IgD-negative memory B cell (primary cell): ENCODE measurements around the gene TBXAS1. TPM values are rescaled to one million over a fixed set of nuclear protein-coding genes. Genes with fewer than 3 reads are reported as not detected.
A peak's percentile ranks its signal among the peaks of the same experiment; 100 is the strongest.
"Not testable (repeated sequence)": the region's sequence is repeated elsewhere in the genome, so short reads cannot be mapped to it uniquely, and the experiment has no call there.

Experiments
- H3K27ac Mint-ChIP-seq, 3 donors: one replicate each; pipeline ENCODE4 v1.8.0; 2020 to 2022; ENCODE audit warnings: mild to moderate bottlenecking in 3 of 3, mixed read lengths in 3 of 3, moderate library complexity in 1 of 3
- H3K27me3 Mint-ChIP-seq: one replicate; pipeline ENCODE4 v1.8.0; 2021; ENCODE audit warnings: mixed read lengths
- H3K36me3 Mint-ChIP-seq: one replicate; pipeline ENCODE4 v1.8.0; 2020; ENCODE audit warnings: mild to moderate bottlenecking, mixed read lengths
- H3K4me1 Mint-ChIP-seq, 3 donors: one replicate each; pipeline ENCODE4 v1.8.0; 2020 to 2022; ENCODE audit warnings: mixed read lengths in 3 of 3, mild to moderate bottlenecking in 1 of 3
- H3K4me3 Mint-ChIP-seq, 4 donors: one replicate each; pipeline ENCODE4 v1.8.0; 2020 to 2022; ENCODE audit warnings: mild to moderate bottlenecking in 4 of 4, mixed read lengths in 4 of 4, moderate library complexity in 3 of 4
- H3K9me3 Mint-ChIP-seq, 3 donors: one replicate each; pipeline ENCODE4 v1.8.0; 2020 to 2021; ENCODE audit warnings: mixed read lengths in 3 of 3, mild to moderate bottlenecking in 1 of 3
- polyA plus RNA-seq: library from polyadenylated mRNA; unstranded; fragments of 300-500 nt; fragmentation: Illumina TruSeq; gene quantifications from one replicate; pipeline ENCODE4 v1.2.3, GENCODE V29; 2021

Gene TBXAS1
- polyA plus RNA-seq, 1 donor from 2014 or later: 16.7 TPM

- Mint-ChIP-seq H3K36me3 (peaks cover 2% of the 10 kb centered on the region), H3K27me3 (no peaks in the 10 kb centered on the region), H3K4me3 (peak overlapping the region in 2 of 4 donors; percentile 34 to 83), H3K4me1 (peaks cover 7 to 22% (median 20%) of the 10 kb centered on the region in 3 donors), H3K27ac (peak overlapping the region; percentile 1 to 90 (median 25)), H3K9me3 (no peaks in the 10 kb centered on the region)
These were observed 87.0 kb downstream of the TBXAS1 start for GRCh38 chr7:139915864-139916716.

GRCh38 chr7:139916717-139917395 is 87.8 kb downstream of the TBXAS1 start:
- Mint-ChIP-seq H3K9me3 (no peaks in the 10 kb centered on the region), H3K27me3 (no peaks in the 10 kb centered on the region), H3K36me3 (peaks cover 2% of the 10 kb centered on the region), H3K4me1 (peaks cover 7 to 22% (median 20%) of the 10 kb centered on the region in 3 donors), H3K4me3 (peak overlapping the region in 3 of 4 donors; percentile 59 to 83 (median 68)), H3K27ac (peak overlapping the region; percentile 1 to 90 (median 60))

- Mint-ChIP-seq H3K4me1 (peaks cover 7 to 22% (median 20%) of the 10 kb centered on the region in 3 donors), H3K9me3 (no peaks in the 10 kb centered on the region), H3K36me3 (peaks cover 2% of the 10 kb centered on the region), H3K27me3 (no peaks in the 10 kb centered on the region), H3K4me3 (peak overlapping the region in 1 of 4 donors; percentile 28), H3K27ac (peak overlapping the region in 2 of 3 donors; percentile 64 to 94)
These were observed 88.8 kb downstream of the TBXAS1 start for GRCh38 chr7:139917851-139918250.

GRCh38 chr7:139918480-139918879 is 89.4 kb downstream of the TBXAS1 start:
- H3K4me3 Mint-ChIP-seq: peak overlapping the region in 1 of 4 donors; percentile 28
- H3K27me3 Mint-ChIP-seq: no peaks in the 10 kb centered on the region
- H3K36me3 Mint-ChIP-seq: peaks cover 2% of the 10 kb centered on the region
- H3K4me1 Mint-ChIP-seq: peaks cover 7 to 21% (median 20%) of the 10 kb centered on the region in 3 donors
- H3K27ac Mint-ChIP-seq: peak overlapping the region in 1 of 3 donors; percentile 44
- H3K9me3 Mint-ChIP-seq: no peaks in the 10 kb centered on the region

- Mint-ChIP-seq H3K4me3 (no peak overlapping the region), H3K36me3 (peaks cover 2% of the 10 kb centered on the region), H3K27ac (no peak overlapping the region), H3K9me3 (no peaks in the 10 kb centered on the region), H3K4me1 (peaks cover 0 to 5% (median 2%) of the 10 kb centered on the region in 3 donors), H3K27me3 (no peaks in the 10 kb centered on the region)
These were observed 94.0 kb downstream of the TBXAS1 start for GRCh38 chr7:139923090-139923489.

- H3K9me3 Mint-ChIP-seq: no peaks in the 10 kb centered on the region
- H3K27ac Mint-ChIP-seq: no peak overlapping the region
- peaks cover 0 to 3% (median 1%) of the 10 kb centered on the region in 3 donors for H3K4me1 Mint-ChIP-seq
- no peak overlapping the region for H3K4me3 Mint-ChIP-seq
- no peaks in the 10 kb centered on the region for H3K27me3 Mint-ChIP-seq
- peaks cover 4% of the 10 kb centered on the region for H3K36me3 Mint-ChIP-seq
These were observed 95.4 kb downstream of the TBXAS1 start for GRCh38 chr7:139924461-139924860.

- H3K4me3 Mint-ChIP-seq, H3K4me1 Mint-ChIP-seq, H3K36me3 Mint-ChIP-seq, H3K27ac Mint-ChIP-seq, H3K27me3 Mint-ChIP-seq, H3K9me3 Mint-ChIP-seq: not testable (repeated sequence)
These were observed 100.2 kb downstream of the TBXAS1 start for GRCh38 chr7:139929221-139929620.

GRCh38 chr7:139930286-139930965 is 101.4 kb downstream of the TBXAS1 start:
- Mint-ChIP-seq H3K27ac (peak overlapping the region in 1 of 3 donors; percentile 21), H3K36me3 (peaks cover 1% of the 10 kb centered on the region)

GRCh38 chr7:139931190-139931934 is 102.3 kb downstream of the TBXAS1 start:
- no peaks in the 10 kb centered on the region for H3K27me3 Mint-ChIP-seq
- no peak overlapping the region for H3K4me3 Mint-ChIP-seq
- no peak overlapping the region for H3K27ac Mint-ChIP-seq
- no peaks in the 10 kb centered on the region for H3K4me1 Mint-ChIP-seq
- H3K36me3 Mint-ChIP-seq: peaks cover 5% of the 10 kb centered on the region
- peaks cover 0 to 3% (median 0%) of the 10 kb centered on the region in 3 donors for H3K9me3 Mint-ChIP-seq

More at GRCh38 chr7:139930286-139930965, 101.4 kb downstream of the TBXAS1 start:
- peaks cover 0 to 3% (median 0%) of the 10 kb centered on the region in 3 donors for H3K9me3 Mint-ChIP-seq
- H3K27me3 Mint-ChIP-seq: no peaks in the 10 kb centered on the region
- no peak overlapping the region for H3K4me3 Mint-ChIP-seq
- no peaks in the 10 kb centered on the region for H3K4me1 Mint-ChIP-seq

GRCh38 chr7:139932531-139932930 is 103.5 kb downstream of the TBXAS1 start:
- Mint-ChIP-seq H3K36me3 (peaks cover 5% of the 10 kb centered on the region), H3K9me3 (peaks cover 0 to 3% (median 0%) of the 10 kb centered on the region in 3 donors)

GRCh38 chr7:139936760-139937310 is 107.8 kb downstream of the TBXAS1 start:
- no peaks in the 10 kb centered on the region for H3K9me3 Mint-ChIP-seq
- H3K27me3 Mint-ChIP-seq: no peaks in the 10 kb centered on the region
- peaks cover 5 to 14% (median 10%) of the 10 kb centered on the region in 3 donors for H3K4me1 Mint-ChIP-seq
- peak overlapping the region in 2 of 3 donors; percentile 3 to 27 for H3K27ac Mint-ChIP-seq
- H3K4me3 Mint-ChIP-seq: no peak overlapping the region
- H3K36me3 Mint-ChIP-seq: peaks cover 9% of the 10 kb centered on the region

More at GRCh38 chr7:139932531-139932930, 103.5 kb downstream of the TBXAS1 start:
- Mint-ChIP-seq H3K27ac (peak overlapping the region in 1 of 3 donors; percentile 15), H3K4me1 (peaks cover 3 to 4% (median 4%) of the 10 kb centered on the region in 3 donors), H3K4me3 (peak overlapping the region in 1 of 4 donors; percentile 39), H3K27me3 (no peaks in the 10 kb centered on the region)

GRCh38 chr7:139937715-139938114 is 108.7 kb downstream of the TBXAS1 start:
- H3K27me3 Mint-ChIP-seq: no peaks in the 10 kb centered on the region
- H3K27ac Mint-ChIP-seq: peak overlapping the region in 1 of 3 donors; percentile 49
- peak overlapping the region in 3 of 4 donors; percentile 1 to 14 (median 13) for H3K4me3 Mint-ChIP-seq
- peaks cover 5 to 16% (median 14%) of the 10 kb centered on the region in 3 donors for H3K4me1 Mint-ChIP-seq
- H3K36me3 Mint-ChIP-seq: peaks cover 9% of the 10 kb centered on the region
- H3K9me3 Mint-ChIP-seq: no peaks in the 10 kb centered on the region

GRCh38 chr7:139940866-139941265 is 111.8 kb downstream of the TBXAS1 start:
- Mint-ChIP-seq H3K9me3 (peaks cover 2 to 9% (median 4%) of the 10 kb centered on the region in 3 donors), H3K4me1 (peaks cover 5 to 16% (median 14%) of the 10 kb centered on the region in 3 donors), H3K4me3 (no peak overlapping the region), H3K27ac (peak overlapping the region in 1 of 3 donors; percentile 49), H3K36me3 (peaks cover 5% of the 10 kb centered on the region), H3K27me3 (no peaks in the 10 kb centered on the region)

- H3K36me3 Mint-ChIP-seq: peaks cover 5% of the 10 kb centered on the region
- peaks cover 6 to 16% (median 14%) of the 10 kb centered on the region in 3 donors for H3K4me1 Mint-ChIP-seq
- H3K4me3 Mint-ChIP-seq: no peak overlapping the region
- no peak overlapping the region for H3K27ac Mint-ChIP-seq
- peaks cover 3 to 12% (median 6%) of the 10 kb centered on the region in 3 donors for H3K9me3 Mint-ChIP-seq
- no peaks in the 10 kb centered on the region for H3K27me3 Mint-ChIP-seq
These were observed 112.4 kb downstream of the TBXAS1 start for GRCh38 chr7:139941421-139941820.
